Measurements from ENCODE around the gene NFATC1.

The NFATC1 gene

DNA sequence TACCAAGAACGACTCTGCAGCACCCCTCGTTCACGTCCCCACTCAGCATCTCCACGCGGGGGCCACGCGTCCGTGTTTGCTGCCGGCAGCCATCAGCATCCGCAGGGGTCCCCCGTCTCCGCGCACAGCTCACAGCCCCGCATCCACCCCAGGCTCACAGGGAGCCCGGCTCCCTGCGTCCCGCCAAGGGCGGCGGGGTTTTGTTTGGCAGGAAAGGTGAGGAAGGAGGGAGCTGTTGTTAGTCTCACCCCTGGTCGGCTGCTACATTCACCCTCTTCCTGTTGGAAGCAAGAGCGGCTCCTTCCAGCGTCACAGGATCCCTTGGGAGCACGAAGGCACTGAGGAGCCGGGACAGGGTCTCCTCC lies 152.9 kb downstream of the NFATC1 start:
- no peaks in the 10 kb centered on the region for H3K36me3 Mint-ChIP-seq
- no peaks in the 10 kb centered on the region for H3K9me3 Mint-ChIP-seq
- H3K27ac Mint-ChIP-seq: no peak overlapping the region
- no peaks in the 10 kb centered on the region for H3K27me3 Mint-ChIP-seq
- peak; percentile 6 for DNase-seq
- H3K4me1 Mint-ChIP-seq: no peaks in the 10 kb centered on the region
- CTCF ChIA-PET: no interaction called here
- H3K4me3 Mint-ChIP-seq: no peak overlapping the region

DNA sequence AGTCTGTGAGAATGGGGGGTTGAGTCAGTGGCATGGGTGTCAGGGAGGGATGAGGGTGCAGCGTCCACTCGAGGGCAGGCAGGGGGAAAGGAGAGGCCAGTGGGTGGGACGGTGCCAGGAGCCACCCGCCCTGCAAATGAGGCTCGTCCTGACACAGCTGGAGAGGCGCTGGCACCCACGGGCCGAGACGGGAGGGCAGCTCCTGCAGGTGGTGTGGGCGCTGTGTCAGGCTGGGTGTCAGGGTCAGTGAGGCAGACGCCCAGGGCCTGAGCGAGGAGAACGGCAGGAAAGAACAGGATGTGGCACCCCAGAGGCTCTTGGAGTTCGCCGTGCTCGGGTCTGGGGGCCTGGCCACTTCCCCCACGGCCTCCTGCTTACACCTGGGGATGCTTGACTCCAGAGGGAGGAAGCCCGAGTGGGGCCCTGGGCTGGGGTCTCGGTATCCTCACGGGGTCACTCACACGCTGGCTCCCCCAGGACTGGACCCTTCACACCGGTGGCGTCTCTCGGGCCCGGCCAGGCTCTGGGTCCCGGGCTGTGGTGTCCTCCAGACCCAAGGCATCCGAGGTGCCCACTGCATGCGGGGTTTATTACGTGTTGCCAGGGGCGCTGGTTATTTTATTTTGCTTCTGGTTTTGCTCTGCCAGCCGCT lies 153.4 kb downstream of the NFATC1 start:
- no peaks in the 10 kb centered on the region for H3K36me3 Mint-ChIP-seq
- no peaks in the 10 kb centered on the region for H3K27me3 Mint-ChIP-seq
- no peak overlapping the region for H3K27ac Mint-ChIP-seq
- no peaks in the 10 kb centered on the region for H3K9me3 Mint-ChIP-seq
- H3K4me3 Mint-ChIP-seq: no peak overlapping the region
- CTCF ChIA-PET: no interaction called here
- no peaks in the 10 kb centered on the region for H3K4me1 Mint-ChIP-seq
- DNase-seq: peak; percentile 15

DNA sequence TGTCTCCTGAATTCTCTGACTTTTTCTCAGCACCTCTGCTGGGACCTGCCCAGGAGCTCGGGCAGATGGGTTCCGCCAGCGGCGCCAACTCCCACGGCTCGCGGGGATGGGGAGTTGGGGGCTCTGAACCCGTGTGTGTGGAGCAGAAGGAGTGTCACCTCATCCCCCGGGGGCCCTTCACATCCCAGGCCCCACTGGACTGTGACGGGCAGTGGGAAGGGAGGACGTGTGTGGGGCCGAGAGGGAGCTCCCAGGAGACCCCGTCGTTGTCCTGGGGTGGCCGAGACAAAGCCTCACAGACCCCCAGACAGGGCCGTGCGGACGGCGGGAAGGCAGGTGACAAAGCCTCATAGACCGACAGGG lies 153.9 kb downstream of the NFATC1 start:
- CTCF ChIA-PET: no interaction called here
- no peaks in the 10 kb centered on the region for H3K4me1 Mint-ChIP-seq
- H3K27ac Mint-ChIP-seq: no peak overlapping the region
- H3K4me3 Mint-ChIP-seq: no peak overlapping the region
- peak; percentile 12 for DNase-seq
- H3K9me3 Mint-ChIP-seq: no peaks in the 10 kb centered on the region
- H3K36me3 Mint-ChIP-seq: no peaks in the 10 kb centered on the region
- H3K27me3 Mint-ChIP-seq: no peaks in the 10 kb centered on the region

DNA sequence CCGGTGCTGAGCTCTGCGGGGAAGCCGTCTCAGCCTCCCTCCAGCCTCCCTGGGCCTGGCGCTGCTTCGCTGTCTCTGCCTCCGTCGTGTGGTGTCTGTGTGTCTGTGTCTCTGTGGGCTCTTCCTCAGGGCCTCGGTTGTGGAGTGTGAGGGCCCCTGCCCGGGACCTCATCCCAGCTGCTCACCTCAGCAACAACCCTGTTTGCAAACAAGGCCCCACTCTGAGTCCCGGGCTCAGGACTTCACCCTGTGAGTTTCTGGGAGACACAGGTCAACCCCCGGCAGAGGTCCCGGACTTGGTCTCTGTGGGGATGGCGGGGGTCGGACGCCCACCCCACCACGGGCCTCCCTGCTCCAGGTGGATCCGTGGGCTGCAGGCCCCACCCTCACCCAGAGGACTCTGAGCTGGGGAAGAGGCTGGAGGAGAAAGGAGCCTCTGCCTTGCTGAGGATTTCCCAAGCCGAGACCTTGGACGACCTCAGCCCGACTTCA lies 156.5 kb downstream of the NFATC1 start:
- DNase-seq: no peak
- H3K27ac Mint-ChIP-seq: no peak overlapping the region

DNA sequence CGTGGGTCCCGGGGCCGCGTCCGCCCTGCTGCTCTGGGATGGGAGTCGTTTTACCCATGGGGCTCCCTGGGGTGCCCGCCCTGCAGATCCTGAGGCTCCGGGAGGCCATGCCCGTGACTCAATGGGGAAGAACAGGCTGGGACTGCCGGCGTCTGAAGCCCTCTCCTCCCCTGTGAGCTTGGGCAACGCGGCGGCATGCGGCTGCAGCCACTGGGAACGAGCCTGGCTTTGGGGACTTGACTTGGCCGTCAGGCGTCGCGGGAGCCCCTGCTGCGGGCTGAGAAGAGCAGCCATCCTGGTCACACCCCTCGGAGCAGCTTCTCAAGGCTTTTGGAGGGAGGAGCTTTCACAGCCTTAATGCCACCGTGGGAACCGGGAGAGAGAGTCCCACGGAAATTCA lies 157.0 kb downstream of the NFATC1 start:
- H3K4me3 Mint-ChIP-seq: no peak overlapping the region
- CTCF ChIA-PET: no interaction called here
- H3K36me3 Mint-ChIP-seq: no peaks in the 10 kb centered on the region
- H3K27ac Mint-ChIP-seq: no peak overlapping the region
- no peaks in the 10 kb centered on the region for H3K9me3 Mint-ChIP-seq
- H3K4me1 Mint-ChIP-seq: no peaks in the 10 kb centered on the region
- no peaks in the 10 kb centered on the region for H3K27me3 Mint-ChIP-seq
- peak; percentile 10 for DNase-seq

More for the DNA sequence above, 156.5 kb downstream of the NFATC1 start:
- Mint-ChIP-seq H3K4me3 (no peak overlapping the region), H3K9me3 (no peaks in the 10 kb centered on the region), H3K36me3 (no peaks in the 10 kb centered on the region), H3K27me3 (no peaks in the 10 kb centered on the region), H3K4me1 (no peaks in the 10 kb centered on the region)
- CTCF ChIA-PET: no interaction called here

DNA sequence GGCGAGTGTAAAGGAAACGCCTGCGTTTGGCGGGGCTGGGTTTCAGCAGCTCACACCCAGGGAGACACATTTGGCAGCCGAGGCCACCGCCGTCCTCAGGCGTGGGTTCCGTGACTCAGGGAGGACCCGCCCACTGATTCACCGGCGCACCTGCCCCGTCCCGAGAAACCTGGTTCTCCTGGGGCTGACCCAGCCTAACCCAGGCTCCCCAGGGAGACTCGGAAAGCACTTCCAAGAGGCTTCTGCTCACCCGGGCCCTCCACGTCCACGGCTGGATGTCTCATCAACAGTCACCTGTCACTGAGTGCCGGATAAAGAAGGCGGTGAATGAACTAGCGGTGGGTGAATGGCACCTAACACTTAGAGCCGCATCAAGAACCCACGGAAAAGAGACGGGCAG lies 157.4 kb downstream of the NFATC1 start:
- no peaks in the 10 kb centered on the region for H3K4me1 Mint-ChIP-seq
- no peaks in the 10 kb centered on the region for H3K9me3 Mint-ChIP-seq
- peak; percentile 10 for DNase-seq
- no peak overlapping the region for H3K4me3 Mint-ChIP-seq
- no peak overlapping the region for H3K27ac Mint-ChIP-seq
- CTCF ChIA-PET: no interaction called here
- no peaks in the 10 kb centered on the region for H3K36me3 Mint-ChIP-seq
- no peaks in the 10 kb centered on the region for H3K27me3 Mint-ChIP-seq

DNA sequence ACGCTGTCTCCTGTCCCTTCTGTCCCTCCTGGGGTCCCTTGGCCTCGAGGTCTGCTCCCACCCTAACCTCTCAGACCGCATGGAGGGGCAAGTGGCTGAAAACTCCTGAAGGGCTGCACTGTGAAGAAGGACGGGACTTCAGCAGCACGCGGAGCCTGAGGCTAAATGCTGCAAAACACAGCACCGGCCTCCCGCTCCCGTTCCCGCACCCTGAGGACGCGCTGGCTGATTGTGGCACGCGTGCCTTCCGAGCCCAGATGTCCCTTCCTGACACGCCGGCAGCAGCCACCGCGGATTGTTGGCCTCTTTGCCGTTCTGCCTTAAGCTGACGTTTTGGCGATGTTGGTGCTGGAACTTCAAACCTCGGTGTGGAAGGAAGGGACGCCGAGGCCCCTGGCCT lies 158.0 kb downstream of the NFATC1 start:
- Mint-ChIP-seq H3K4me1 (no peaks in the 10 kb centered on the region), H3K27me3 (no peaks in the 10 kb centered on the region), H3K4me3 (no peak overlapping the region), H3K27ac (no peak overlapping the region), H3K36me3 (no peaks in the 10 kb centered on the region), H3K9me3 (no peaks in the 10 kb centered on the region)
- CTCF ChIA-PET: no interaction called here
- DNase-seq: peak; percentile 8

DNA sequence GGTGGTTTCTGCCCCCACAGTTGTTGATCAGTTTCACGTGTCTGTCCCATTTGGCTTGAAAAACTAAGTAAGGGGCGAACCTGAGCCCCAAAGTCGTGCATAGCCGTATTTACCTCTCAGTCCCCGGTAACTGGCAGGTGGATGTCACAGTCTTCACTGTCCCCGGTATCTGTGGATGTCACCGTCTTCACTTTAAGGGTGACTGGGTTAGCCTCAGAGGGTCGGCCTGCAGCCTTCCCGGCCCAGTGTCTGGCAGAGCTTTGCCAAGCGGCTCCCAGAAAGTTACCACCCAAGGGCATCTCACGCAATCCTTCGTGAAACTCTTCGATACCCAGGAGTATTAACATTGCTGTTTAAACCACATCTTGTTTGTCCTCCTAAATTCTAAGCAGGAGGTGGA lies 158.6 kb downstream of the NFATC1 start:
- Mint-ChIP-seq H3K9me3 (no peaks in the 10 kb centered on the region), H3K36me3 (no peaks in the 10 kb centered on the region), H3K4me1 (no peaks in the 10 kb centered on the region), H3K4me3 (no peak overlapping the region), H3K27ac (no peak overlapping the region), H3K27me3 (no peaks in the 10 kb centered on the region)
- DNase-seq: peak; percentile 3
- CTCF ChIA-PET: no interaction called here

DNA sequence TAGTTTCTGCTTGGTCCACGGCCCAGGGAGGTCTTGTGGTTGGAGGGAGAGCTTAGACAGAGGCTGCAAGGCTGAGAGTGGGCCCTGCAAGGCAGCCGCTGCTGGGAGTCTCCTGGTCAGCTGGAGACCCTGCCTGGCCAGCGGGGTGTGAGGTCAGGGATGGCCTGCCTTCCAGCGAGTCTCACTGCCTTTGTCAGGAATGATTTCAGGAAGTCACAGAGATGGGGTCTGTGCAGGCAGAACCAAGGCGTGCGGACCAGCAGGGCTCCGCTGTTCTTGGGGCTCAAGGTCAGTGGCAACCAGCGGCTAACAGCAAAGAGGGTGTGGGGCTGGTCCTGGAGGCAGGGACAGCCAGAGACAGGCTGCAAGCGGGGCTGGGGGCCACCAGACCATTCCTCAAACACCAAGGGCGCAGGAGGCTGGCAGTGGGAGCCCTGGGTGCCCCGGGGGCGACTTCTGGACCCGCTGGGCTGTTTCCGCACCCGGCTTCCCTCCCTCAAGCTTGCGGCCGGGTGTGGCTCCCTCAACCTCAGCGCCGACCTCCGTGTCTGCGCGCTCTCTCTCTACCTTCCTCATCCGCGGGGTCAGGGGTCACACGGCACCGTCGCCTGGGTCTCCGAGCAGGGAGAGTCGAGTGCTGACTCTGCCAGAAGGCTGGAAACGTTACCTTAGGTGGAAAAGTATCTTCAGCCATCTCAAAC lies 159.4 kb downstream of the NFATC1 start:
- H3K27me3 Mint-ChIP-seq: no peaks in the 10 kb centered on the region
- no peak overlapping the region for H3K4me3 Mint-ChIP-seq
- CTCF ChIA-PET: no interaction called here
- H3K9me3 Mint-ChIP-seq: peaks cover 2% of the 10 kb centered on the region
- DNase-seq: peak; percentile 10
- H3K36me3 Mint-ChIP-seq: no peaks in the 10 kb centered on the region
- no peak overlapping the region for H3K27ac Mint-ChIP-seq
- H3K4me1 Mint-ChIP-seq: no peaks in the 10 kb centered on the region

DNA sequence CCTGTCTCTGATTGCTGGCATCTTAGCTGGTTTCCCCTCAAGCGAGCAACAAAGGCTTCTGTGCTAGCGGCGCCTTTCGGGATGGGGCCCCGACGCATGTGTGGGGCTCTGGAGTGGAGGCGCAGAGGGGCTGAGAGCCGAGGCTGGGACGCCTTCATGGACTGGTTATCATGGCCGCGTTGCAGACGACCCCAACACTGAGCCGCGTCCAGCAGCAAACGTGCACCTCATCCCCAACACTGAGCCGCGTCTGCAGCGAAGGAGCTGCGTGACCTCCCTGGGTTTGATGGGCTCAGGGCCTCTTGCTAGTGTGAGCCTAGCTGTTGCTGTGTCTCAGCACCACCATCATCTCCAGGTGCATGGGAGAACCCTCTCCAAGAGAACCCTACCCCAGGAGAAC lies 160.2 kb downstream of the NFATC1 start:
- Mint-ChIP-seq H3K4me1 (no peaks in the 10 kb centered on the region), H3K27me3 (no peaks in the 10 kb centered on the region), H3K36me3 (no peaks in the 10 kb centered on the region), H3K4me3 (no peak overlapping the region), H3K9me3 (peaks cover 2% of the 10 kb centered on the region), H3K27ac (no peak overlapping the region)
- CTCF ChIA-PET: no interaction called here
- no peak for DNase-seq

DNA sequence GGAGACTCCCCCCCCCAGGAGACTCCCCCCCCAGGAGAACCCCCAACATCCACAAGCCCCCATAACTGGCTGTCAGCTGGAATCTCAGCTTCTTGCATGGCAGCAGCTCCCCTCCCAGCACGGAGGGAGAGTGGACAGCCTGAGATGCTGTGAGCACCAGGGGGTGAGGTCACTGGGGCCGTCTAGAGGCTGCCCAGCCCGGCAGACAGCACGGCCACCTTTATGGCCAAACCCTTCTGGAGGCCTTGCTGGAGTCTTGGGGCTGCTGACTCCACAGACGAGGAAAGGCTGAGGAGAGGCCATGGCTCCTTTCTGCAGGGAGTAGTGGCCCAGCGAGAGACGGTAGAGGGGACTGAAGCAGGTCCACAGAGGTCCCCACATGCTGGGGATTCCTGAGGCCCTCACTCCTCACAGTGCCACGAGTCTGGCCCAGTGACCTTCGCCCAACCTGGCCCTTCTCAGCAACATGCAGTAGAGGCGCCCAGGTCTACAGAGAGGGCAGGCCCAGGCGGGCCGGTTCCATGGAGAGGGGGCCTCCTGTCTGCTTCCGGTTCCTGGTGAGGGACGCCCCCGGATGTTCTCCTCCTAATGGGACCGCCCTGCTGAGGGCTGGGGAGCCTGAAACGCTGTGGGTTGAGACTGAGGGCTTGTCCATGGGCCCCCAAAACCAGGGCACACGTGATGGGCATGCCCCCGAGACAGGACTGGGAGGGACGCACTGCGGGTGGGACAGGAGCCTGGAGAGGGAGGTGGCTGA lies 161.3 kb downstream of the NFATC1 start:
- CTCF ChIA-PET: no interaction called here
- Mint-ChIP-seq H3K27ac (no peak overlapping the region), H3K4me3 (no peak overlapping the region), H3K9me3 (peaks cover 2% of the 10 kb centered on the region), H3K4me1 (no peaks in the 10 kb centered on the region), H3K27me3 (no peaks in the 10 kb centered on the region), H3K36me3 (no peaks in the 10 kb centered on the region)
- DNase-seq: peak; percentile 15

DNA sequence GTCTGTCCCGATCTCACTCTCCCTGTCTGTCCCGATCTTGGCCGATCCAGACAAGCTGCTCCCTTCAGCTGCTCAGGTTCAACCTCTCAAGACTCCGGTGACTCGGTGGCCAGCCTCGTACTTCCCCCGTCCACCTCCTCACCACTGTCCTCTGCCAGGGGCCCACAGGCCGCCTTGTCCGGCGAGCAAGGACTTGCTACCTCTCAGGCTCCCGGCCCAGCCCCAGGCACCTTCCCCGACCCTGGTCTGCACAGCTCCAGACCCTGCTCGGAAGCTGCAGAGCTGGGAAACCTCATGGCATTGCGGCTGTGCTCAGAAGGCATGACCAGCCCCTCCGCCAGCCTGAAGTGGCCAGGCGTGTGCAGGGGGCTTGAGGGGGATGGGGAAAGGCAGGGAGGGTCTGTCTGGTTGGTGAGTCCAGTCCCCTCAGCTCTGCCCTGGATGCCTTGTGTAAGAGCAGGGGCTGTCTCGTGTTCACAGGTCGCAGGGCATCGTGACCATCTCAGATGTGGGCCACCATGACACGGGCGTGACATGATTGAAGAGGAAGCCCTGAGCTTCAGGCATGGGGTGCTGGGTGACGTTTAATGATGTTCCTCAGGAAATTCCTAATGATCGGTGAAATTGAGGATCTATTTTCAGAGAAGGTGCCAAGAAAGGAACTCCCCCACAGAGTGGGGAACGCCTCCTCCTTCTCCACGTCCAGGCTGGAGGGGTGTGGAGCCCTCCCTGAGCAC lies 162.6 kb downstream of the NFATC1 start:
- H3K36me3 Mint-ChIP-seq: no peaks in the 10 kb centered on the region
- H3K9me3 Mint-ChIP-seq: peaks cover 2% of the 10 kb centered on the region
- CTCF ChIA-PET: no interaction called here
- peaks cover 4% of the 10 kb centered on the region for H3K27me3 Mint-ChIP-seq
- no peak for DNase-seq
- no peak overlapping the region for H3K27ac Mint-ChIP-seq
- H3K4me3 Mint-ChIP-seq: no peak overlapping the region
- no peaks in the 10 kb centered on the region for H3K4me1 Mint-ChIP-seq

DNA sequence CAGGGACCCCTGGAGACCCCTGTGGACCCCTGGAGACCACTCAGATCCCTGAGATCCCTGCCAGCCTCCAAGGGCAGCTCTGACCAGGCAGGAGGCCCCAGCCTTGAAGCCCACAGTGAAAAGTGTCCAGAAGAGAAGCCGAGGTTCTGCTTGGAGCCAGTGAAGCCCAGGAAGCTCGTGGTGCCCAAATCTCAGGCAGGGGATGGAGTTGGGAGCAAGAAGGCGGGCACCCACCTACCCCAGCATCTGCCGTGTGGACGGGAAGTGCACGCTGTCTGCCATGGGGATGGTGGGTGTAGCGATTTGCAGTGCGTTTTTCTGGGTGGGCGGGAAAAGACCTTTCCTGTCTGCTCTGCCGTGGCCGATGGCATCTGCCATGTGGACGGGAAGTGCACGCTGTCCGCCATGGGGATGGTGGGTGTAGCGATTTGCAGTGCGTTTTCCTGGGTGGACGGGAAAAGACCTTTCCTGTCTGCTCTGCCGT lies 163.2 kb downstream of the NFATC1 start:
- no peak for DNase-seq
- H3K9me3 Mint-ChIP-seq: peaks cover 2% of the 10 kb centered on the region
- no peak overlapping the region for H3K4me3 Mint-ChIP-seq
- H3K27me3 Mint-ChIP-seq: peaks cover 4% of the 10 kb centered on the region
- CTCF ChIA-PET: no interaction called here
- H3K36me3 Mint-ChIP-seq: no peaks in the 10 kb centered on the region
- H3K4me1 Mint-ChIP-seq: no peaks in the 10 kb centered on the region
- H3K27ac Mint-ChIP-seq: no peak overlapping the region

DNA sequence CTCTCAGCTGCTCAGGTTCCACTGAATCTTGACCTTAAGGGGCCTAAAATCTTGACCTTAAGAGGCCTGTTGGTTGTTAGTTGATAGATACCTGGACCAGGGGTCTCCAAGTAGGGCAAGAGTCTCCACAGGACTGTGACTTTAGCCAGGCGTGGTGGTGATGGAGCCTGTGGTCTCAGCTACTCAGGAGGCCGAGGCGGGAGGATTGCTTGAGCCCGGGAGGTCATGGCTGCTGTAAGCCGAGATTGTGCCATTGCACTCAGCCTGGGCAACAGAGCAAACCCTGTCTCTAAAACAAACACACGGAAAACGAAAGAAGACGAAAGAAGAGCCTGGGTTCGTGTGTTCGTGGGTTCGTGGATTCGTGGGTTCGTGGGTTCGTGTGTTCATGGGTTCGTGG lies 163.7 kb downstream of the NFATC1 start:
- CTCF ChIA-PET: no interaction called here

More for the DNA sequence above, 163.7 kb downstream of the NFATC1 start:
- Mint-ChIP-seq H3K27ac (peak overlapping the region; percentile 56), H3K4me1 (no peaks in the 10 kb centered on the region), H3K9me3 (peaks cover 2% of the 10 kb centered on the region), H3K27me3 (peaks cover 4% of the 10 kb centered on the region), H3K4me3 (no peak overlapping the region), H3K36me3 (no peaks in the 10 kb centered on the region)
- no peak for DNase-seq
